Measurements from ENCODE around the gene TAS1R2.

TAS1R2 gene

GRCh38 chr1:18814425-18814824 is 45.0 kb downstream of the TAS1R2 start:
- Histone ChIP-seq H2BK12ac (ENCODE audit: low read length) (no peak overlapping the region), H3K4me1 (ENCODE audit: control insufficient read depth in 1 of 2, insufficient read depth in 2 of 2, low read length in 2 of 2) (no peaks in the 10 kb centered on the region), H3K4me3 (ENCODE audit: low read depth, low read length) (no peak overlapping the region), H3K79me2 (ENCODE audit: control insufficient read depth, insufficient read depth, low read length, poor library complexity) (no peaks in the 10 kb centered on the region), H3K9ac (ENCODE audit: low read length) (no peak overlapping the region), H2AK5ac (ENCODE audit: low read length) (no peak overlapping the region), H3K4ac (ENCODE audit: low read depth, low read length) (no peak overlapping the region), H3K79me1 (ENCODE audit: low read length) (no peaks in the 10 kb centered on the region), H3K27me3 (ENCODE audit: insufficient read depth, low read length) (no peaks in the 10 kb centered on the region), H3K27ac (ENCODE audit: low read depth, low read length) (no peak overlapping the region), H3K23ac (ENCODE audit: low read length) (no peak overlapping the region), H2BK120ac (ENCODE audit: insufficient read depth, low read length, poor library complexity) (no peak overlapping the region), H4K12ac (ENCODE audit: low read depth, low read length) (no peak overlapping the region), H3K36me3 (ENCODE audit: control insufficient read depth in 1 of 2, insufficient read depth in 2 of 2, low read length in 2 of 2) (no peaks in the 10 kb centered on the region), H4K8ac (ENCODE audit: low read depth, low read length) (no peak overlapping the region), H3K4me2 (ENCODE audit: low read length) (no peak overlapping the region), H2BK5ac (ENCODE audit: low read depth, low read length, poor library complexity) (no peak overlapping the region), H4K91ac (ENCODE audit: low read depth, low read length) (no peak overlapping the region), H3K9me3 (ENCODE audit: insufficient read depth, low read depth, low read length) (no peaks in the 10 kb centered on the region), H3K14ac (ENCODE audit: low read length) (no peak overlapping the region), H2AFZ (ENCODE audit: insufficient read depth, low read length, poor library complexity) (no peak overlapping the region), H3K18ac (ENCODE audit: low read length) (no peak overlapping the region)
- no peak for DNase-seq
- no CpG with 5 or more reads among the region's 6 CpGs for WGBS (ENCODE audit: extremely low coverage, insufficient coverage, insufficient read length)

DNA sequence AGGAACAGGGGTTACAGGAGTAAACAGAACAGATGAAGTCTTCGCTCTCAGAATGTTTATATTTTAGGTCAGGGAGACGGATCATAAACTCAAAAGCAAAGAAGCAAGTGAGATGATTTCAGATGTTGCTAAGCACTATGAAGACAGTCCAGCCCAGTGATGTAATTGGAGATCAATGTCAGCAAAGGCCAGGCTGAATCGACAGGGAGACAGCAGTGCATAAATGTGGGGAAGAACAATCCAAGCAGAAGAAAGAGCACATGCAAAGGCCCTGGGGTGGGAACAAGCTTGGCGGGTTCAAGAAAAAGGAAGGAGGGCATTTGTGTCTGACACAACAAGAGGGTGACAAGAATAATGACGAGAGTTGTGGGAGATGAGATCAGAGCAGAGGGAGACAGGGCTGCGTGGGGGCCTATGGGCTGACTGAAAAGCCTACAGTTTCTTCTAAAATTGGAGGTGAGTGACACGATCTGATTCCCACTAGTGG is 47.0 kb downstream of the TAS1R2 start:
- Histone ChIP-seq H4K12ac (ENCODE audit: low read depth, low read length) (no peak overlapping the region), H3K9ac (ENCODE audit: low read length) (no peak overlapping the region), H3K14ac (ENCODE audit: low read length) (no peak overlapping the region), H3K4me2 (ENCODE audit: low read length) (no peak overlapping the region), H3K4me3 (ENCODE audit: low read depth, low read length) (no peak overlapping the region), H3K79me1 (ENCODE audit: low read length) (no peaks in the 10 kb centered on the region), H2BK12ac (ENCODE audit: low read length) (no peak overlapping the region), H4K8ac (ENCODE audit: low read depth, low read length) (no peak overlapping the region), H3K79me2 (ENCODE audit: control insufficient read depth, insufficient read depth, low read length, poor library complexity) (no peaks in the 10 kb centered on the region), H2AK5ac (ENCODE audit: low read length) (no peak overlapping the region), H3K9me3 (ENCODE audit: insufficient read depth, low read depth, low read length) (no peaks in the 10 kb centered on the region), H3K27ac (ENCODE audit: low read depth, low read length) (no peak overlapping the region), H4K91ac (ENCODE audit: low read depth, low read length) (no peak overlapping the region), H3K27me3 (ENCODE audit: insufficient read depth, low read length) (no peaks in the 10 kb centered on the region), H3K4ac (ENCODE audit: low read depth, low read length) (no peak overlapping the region), H3K23ac (ENCODE audit: low read length) (no peak overlapping the region), H3K4me1 (ENCODE audit: control insufficient read depth in 1 of 2, insufficient read depth in 2 of 2, low read length in 2 of 2) (no peaks in the 10 kb centered on the region), H3K36me3 (ENCODE audit: control insufficient read depth in 1 of 2, insufficient read depth in 2 of 2, low read length in 2 of 2) (no peaks in the 10 kb centered on the region), H2BK5ac (ENCODE audit: low read depth, low read length, poor library complexity) (no peak overlapping the region), H2AFZ (ENCODE audit: insufficient read depth, low read length, poor library complexity) (no peak overlapping the region), H3K18ac (ENCODE audit: low read length) (no peak overlapping the region), H2BK120ac (ENCODE audit: insufficient read depth, low read length, poor library complexity) (no peak overlapping the region)
- no CpG with 5 or more reads among the region's 7 CpGs for WGBS (ENCODE audit: extremely low coverage, insufficient coverage, insufficient read length)
- no peak for DNase-seq

GRCh38 chr1:18811733-18812452 is 47.6 kb downstream of the TAS1R2 start:
- DNase-seq: no peak
- H4K8ac ChIP-seq (ENCODE audit: low read depth, low read length): no peak overlapping the region
- H3K9ac ChIP-seq (ENCODE audit: low read length): no peak overlapping the region
- H3K36me3 ChIP-seq (ENCODE audit: control insufficient read depth in 1 of 2, insufficient read depth in 2 of 2, low read length in 2 of 2): no peaks in the 10 kb centered on the region
- no peak overlapping the region for H3K14ac ChIP-seq (ENCODE audit: low read length)
- no peak overlapping the region for H2AK5ac ChIP-seq (ENCODE audit: low read length)
- H3K27me3 ChIP-seq (ENCODE audit: insufficient read depth, low read length): no peaks in the 10 kb centered on the region
- H3K23ac ChIP-seq (ENCODE audit: low read length): no peak overlapping the region
- no peaks in the 10 kb centered on the region for H3K9me3 ChIP-seq (ENCODE audit: insufficient read depth, low read depth, low read length)
- H2BK12ac ChIP-seq (ENCODE audit: low read length): no peak overlapping the region
- H3K4me3 ChIP-seq (ENCODE audit: low read depth, low read length): no peak overlapping the region
- no peaks in the 10 kb centered on the region for H3K79me2 ChIP-seq (ENCODE audit: control insufficient read depth, insufficient read depth, low read length, poor library complexity)
- no peak overlapping the region for H3K18ac ChIP-seq (ENCODE audit: low read length)
- no peak overlapping the region for H2BK120ac ChIP-seq (ENCODE audit: insufficient read depth, low read length, poor library complexity)
- no peak overlapping the region for H2AFZ ChIP-seq (ENCODE audit: insufficient read depth, low read length, poor library complexity)
- H3K27ac ChIP-seq (ENCODE audit: low read depth, low read length): no peak overlapping the region
- H2BK5ac ChIP-seq (ENCODE audit: low read depth, low read length, poor library complexity): no peak overlapping the region
- no peak overlapping the region for H3K4ac ChIP-seq (ENCODE audit: low read depth, low read length)
- H3K79me1 ChIP-seq (ENCODE audit: low read length): no peaks in the 10 kb centered on the region
- no CpG with 5 or more reads among the region's 7 CpGs for WGBS (ENCODE audit: extremely low coverage, insufficient coverage, insufficient read length)
- H3K4me2 ChIP-seq (ENCODE audit: low read length): no peak overlapping the region
- H4K12ac ChIP-seq (ENCODE audit: low read depth, low read length): no peak overlapping the region
- H3K4me1 ChIP-seq (ENCODE audit: control insufficient read depth in 1 of 2, insufficient read depth in 2 of 2, low read length in 2 of 2): no peaks in the 10 kb centered on the region
- H4K91ac ChIP-seq (ENCODE audit: low read depth, low read length): no peak overlapping the region

DNA sequence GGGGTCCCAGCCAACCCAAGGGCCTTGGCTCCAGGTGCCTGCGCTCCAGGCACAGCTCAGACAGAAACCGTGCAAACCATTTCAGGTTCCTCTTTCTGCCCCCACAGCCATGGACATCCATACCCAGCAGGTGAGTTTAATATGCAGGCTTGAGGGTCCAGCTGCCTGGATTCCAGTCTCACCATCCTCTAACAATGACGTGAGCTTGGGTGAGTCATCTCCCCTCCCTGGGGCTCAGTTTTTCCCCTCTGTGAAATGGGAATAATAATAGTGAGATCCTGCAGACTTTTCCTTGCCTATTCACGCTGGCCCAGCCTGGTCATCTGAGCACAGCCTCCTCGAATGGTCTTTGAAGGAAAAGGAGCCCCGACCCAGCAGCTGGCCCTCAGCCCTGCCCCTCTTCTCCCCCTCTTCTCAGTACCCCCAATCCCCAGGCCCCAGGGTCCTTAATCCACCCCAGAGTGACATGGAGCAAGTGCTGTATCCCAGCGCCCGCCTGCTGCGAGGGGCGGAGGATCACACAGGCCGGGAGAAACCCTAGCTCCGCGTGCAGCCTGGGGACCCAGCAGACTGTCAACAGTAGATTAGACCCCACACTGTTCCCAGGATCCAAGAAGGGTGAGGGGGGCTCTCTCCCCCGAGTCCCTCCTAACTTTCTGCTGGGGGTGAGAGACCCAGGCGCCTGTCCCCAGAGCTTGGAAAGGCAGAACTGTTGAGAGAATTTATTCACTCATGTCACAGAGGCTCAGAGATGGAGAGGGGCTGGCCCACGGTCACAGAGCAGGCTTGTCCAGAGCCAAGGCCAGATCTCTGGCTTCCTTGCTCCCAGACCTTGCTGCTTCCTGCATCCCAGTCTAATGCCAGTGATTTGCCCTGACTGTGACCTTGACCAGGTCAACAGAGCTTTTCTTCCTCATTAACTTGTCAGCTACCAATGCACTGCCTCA is 49.2 kb downstream of the TAS1R2 start:
- H4K12ac ChIP-seq (ENCODE audit: low read depth, low read length): no peak overlapping the region
- H3K9ac ChIP-seq (ENCODE audit: low read length): no peak overlapping the region
- no CpG with 5 or more reads among the region's 16 CpGs for WGBS (ENCODE audit: extremely low coverage, insufficient coverage, insufficient read length)
- H4K91ac ChIP-seq (ENCODE audit: low read depth, low read length): no peak overlapping the region
- H3K36me3 ChIP-seq (ENCODE audit: control insufficient read depth in 1 of 2, insufficient read depth in 2 of 2, low read length in 2 of 2): no peaks in the 10 kb centered on the region
- no peak overlapping the region for H2AFZ ChIP-seq (ENCODE audit: insufficient read depth, low read length, poor library complexity)
- no peak overlapping the region for H3K23ac ChIP-seq (ENCODE audit: low read length)
- no peak overlapping the region for H3K14ac ChIP-seq (ENCODE audit: low read length)
- no peak for DNase-seq
- H3K9me3 ChIP-seq (ENCODE audit: insufficient read depth, low read depth, low read length): no peaks in the 10 kb centered on the region
- no peak overlapping the region for H3K4me3 ChIP-seq (ENCODE audit: low read depth, low read length)
- no peak overlapping the region for H3K4me2 ChIP-seq (ENCODE audit: low read length)
- no peak overlapping the region for H4K8ac ChIP-seq (ENCODE audit: low read depth, low read length)
- no peak overlapping the region for H2AK5ac ChIP-seq (ENCODE audit: low read length)
- H3K18ac ChIP-seq (ENCODE audit: low read length): no peak overlapping the region
- H2BK5ac ChIP-seq (ENCODE audit: low read depth, low read length, poor library complexity): no peak overlapping the region
- no peak overlapping the region for H2BK12ac ChIP-seq (ENCODE audit: low read length)
- no peak overlapping the region for H2BK120ac ChIP-seq (ENCODE audit: insufficient read depth, low read length, poor library complexity)
- no peaks in the 10 kb centered on the region for H3K79me2 ChIP-seq (ENCODE audit: control insufficient read depth, insufficient read depth, low read length, poor library complexity)
- no peak overlapping the region for H3K27ac ChIP-seq (ENCODE audit: low read depth, low read length)
- H3K4ac ChIP-seq (ENCODE audit: low read depth, low read length): no peak overlapping the region
- H3K4me1 ChIP-seq (ENCODE audit: control insufficient read depth in 1 of 2, insufficient read depth in 2 of 2, low read length in 2 of 2): peaks cover 0 to 7% of the 10 kb centered on the region in 2 experiments
- no peaks in the 10 kb centered on the region for H3K79me1 ChIP-seq (ENCODE audit: low read length)
- H3K27me3 ChIP-seq (ENCODE audit: insufficient read depth, low read length): no peaks in the 10 kb centered on the region
